K562 (cell line): ENCODE results near the gene SLC38A10. TPM values are rescaled to one million over a fixed set of nuclear protein-coding genes. Genes with fewer than 3 reads are reported as not detected.

Experiments
- CREB1 ChIP-seq, 2 experiments: sonication (generic) in 1 of 2; formaldehyde crosslinking in 1 of 2; IDR thresholded peaks; 2 replicates each; pipeline versions ENCODE4 v1.6.1 to v1.8.0; 2012 to 2022; ENCODE audit warnings: inconsistent platforms in 1 of 2, mild to moderate bottlenecking in 1 of 2, missing genetic modification reagents in 1 of 2, moderate library complexity in 1 of 2
- CREM ChIP-seq: IDR thresholded peaks from 2 replicates; pipeline ENCODE4 v1.6.1; 2014; ENCODE audit warnings: antibody characterized with exemption, low read depth
- ELF1 ChIP-seq: fragments of 200-800 bp; sonication (Bioruptor generic); IDR thresholded peaks from 2 replicates; pipeline ENCODE4 v1.6.1; 2016; ENCODE audit warnings: missing genetic modification characterization, missing compliant biosample characterization
- HNRNPL ChIP-seq: fragments of 200-400 bp; formaldehyde crosslinking; IDR thresholded peaks from 2 replicates; pipeline ENCODE4 v1.6.1; 2017; ENCODE audit warnings: low read depth, mild to moderate bottlenecking, low read length
- KLF1 ChIP-seq: fragments of 450-650 bp; IDR thresholded peaks from 2 replicates; pipeline ENCODE4 v1.6.1; 2016; ENCODE audit warnings: missing genetic modification characterization, missing compliant biosample characterization
- NEUROD1 ChIP-seq: fragments of 150-350 bp; IDR thresholded peaks from 2 replicates; pipeline ENCODE4 v1.6.1; 2014; ENCODE audit warnings: borderline replicate concordance, low read length, low read depth; ENCODE audit not compliant: partially characterized antibody
- NFIC ChIP-seq: fragments of 450-650 bp; IDR thresholded peaks from 2 replicates; pipeline ENCODE4 v1.6.1; 2017; ENCODE audit warnings: mild to moderate bottlenecking, inconsistent platforms
- PCBP1 ChIP-seq: fragments of 200-400 bp; formaldehyde crosslinking; IDR thresholded peaks from 2 replicates; pipeline ENCODE4 v1.6.1; 2018; ENCODE audit warnings: mild to moderate bottlenecking, low read depth, low read length; ENCODE audit not compliant: poor library complexity, severe bottlenecking
- RAD51 ChIP-seq: fragments of 450-650 bp; IDR thresholded peaks from 2 replicates; pipeline ENCODE4 v1.7.1; 2016; ENCODE audit warnings: low read depth, mild to moderate bottlenecking, borderline replicate concordance
- RCOR1 ChIP-seq, 2 experiments: IDR thresholded peaks; 2 replicates each; pipeline ENCODE4 v1.6.1; 2012; ENCODE audit warnings: low read depth in 2 of 2, low read length in 2 of 2, borderline replicate concordance in 1 of 2, improper control_type of control experiment in 1 of 2
- REST ChIP-seq, 2 experiments: fragments of 450-650 bp; formaldehyde crosslinking in 1 of 2; IDR thresholded peaks; 2 replicates each; pipeline versions ENCODE4 v1.4.0 to v1.6.1; 2014 to 2020; ENCODE audit warnings: mild to moderate bottlenecking in 2 of 2, borderline replicate concordance in 1 of 2, low read depth in 1 of 2
- TFE3 ChIP-seq: fragments of 450-650 bp; formaldehyde crosslinking; IDR thresholded peaks from 2 replicates; pipeline ENCODE4 v1.4.0; 2020; ENCODE audit warnings: mild to moderate bottlenecking, mixed read lengths
- ZBTB7A ChIP-seq: IDR thresholded peaks from 2 replicates; pipeline ENCODE4 v1.6.1; 2011; ENCODE audit warnings: low read depth, mild to moderate bottlenecking, low read length, moderate library complexity, borderline replicate concordance; ENCODE audit not compliant: control insufficient read depth
- ZNF740 ChIP-seq, 3 experiments: fragments of 200-800 bp in 1 of 3; sonication (Bioruptor generic) in 1 of 3; sonication (generic) in 1 of 3; formaldehyde crosslinking in 1 of 3; IDR thresholded peaks; 2 replicates each; pipeline versions ENCODE4 v1.6.1 to v1.8.0; 2016 to 2022; ENCODE audit warnings: mild to moderate bottlenecking in 2 of 3, missing compliant biosample characterization in 2 of 3, missing genetic modification characterization in 2 of 3, missing genetic modification reagents in 1 of 3
- polyA plus RNA-seq, 8 experiments: library from polyadenylated mRNA; depleted of rRNA in 4 of 8; stranded (reverse) in 5 of 8; unstranded in 3 of 8; fragments of >200 nt; fragmentation: Nextera tagmentation in 2 of 8; fragmentation: Illumina TruSeq in 1 of 8; extraction: Ambion mirVana in 2 of 8; extraction: Trizol in 1 of 8; gene quantifications; 2 replicates each; pipeline versions ENCODE4 v1.2.1 to v1.2.3, GENCODE V29; 2011 to 2014; ENCODE audit warnings: inconsistent platforms in 1 of 8, missing spikeins in 1 of 8
- total RNA-seq, 7 experiments: library from RNA; depleted of rRNA in 6 of 7; stranded (reverse); fragments of >200 nt in 6 of 7; fragmentation: Illumina TruSeq in 2 of 7; extraction: Trizol in 2 of 7; gene quantifications; 2 replicates each; pipeline versions ENCODE4 v1.2.1 to v1.2.3, GENCODE V29; 2011 to 2021; ENCODE audit warnings: low replicate concordance in 1 of 7

Gene SLC38A10
- total and polyA plus RNA-seq, 9 of the 15 experiments (the other 6 are each of a cell fraction or from before 2014, with no cell fraction given): 0.45 to 54.2 (median 13.8) TPM

- peak; percentile 84 for TF ChIP-seq REST (IDR thresholded peaks at IDR 0.05; ENCODE audit: borderline replicate concordance)
- TF ChIP-seq REST (CRISPR knock-in tag; IDR thresholded peaks at IDR 0.05; ENCODE audit: low read depth): no peak
- TF ChIP-seq ELF1 (tag): no peak
- peak; percentile 35 for TF ChIP-seq NEUROD1
- TF ChIP-seq ZNF740 (CRISPR knock-in tag; IDR thresholded peaks at IDR 0.05): 0 out of 2 replicates have a peak, but pooled peaks have one; percentile 15
- no peak for TF ChIP-seq ZNF740 (tag; IDR thresholded peaks at IDR 0.05)
- no peak for TF ChIP-seq CREB1 (IDR thresholded peaks at IDR 0.05)
- no peak for TF ChIP-seq CREB1 (CRISPR knock-in tag; IDR thresholded peaks at IDR 0.05)
- TF ChIP-seq KLF1 (tag): no peak
- peak; percentile 46; the same call in 1 of the 2 replicates for TF ChIP-seq CREM
- no peak for TF ChIP-seq HNRNPL
- peak; percentile 99 for TF ChIP-seq TFE3 (CRISPR knock-in tag)
- peak; percentile 76; the same call in 1 of the 2 replicates for TF ChIP-seq ZBTB7A
- peak; percentile 91 for TF ChIP-seq NFIC
- TF ChIP-seq RCOR1 (IDR thresholded peaks at IDR 0.05; ENCODE audit: borderline replicate concordance in 1 of 2, low read depth in 2 of 2, low read length in 2 of 2): peak in 1 of 2 experiments; percentile 46; a peak in 2 of 4 replicates
- TF ChIP-seq PCBP1: peak; percentile 25
- peak; percentile 99 for TF ChIP-seq RAD51
Observed at GRCh38 chr17:81322271-81323082, 27.4 kb upstream of the SLC38A10 start (continued).
